Neuronal stem cell (in vitro differentiated cells): ENCODE data around the gene GYPB.
"Not testable (repeated sequence)": the region's sequence is repeated elsewhere in the genome, so short reads cannot be mapped to it uniquely, and the experiment has no call there.

Experiments used
- DNase-seq: peaks from one replicate; pipeline ENCODE4 v3.0.0-alpha.2; 2013; ENCODE audit warnings: low spot score
- H2AFZ ChIP-seq: one replicate; pipeline ENCODE4 v1.6.1; 2013; ENCODE audit warnings: mild to moderate bottlenecking, low read length, inconsistent platforms
- H2AK5ac ChIP-seq: 2 replicates; pipeline ENCODE4 v1.6.1; 2013; ENCODE audit warnings: low read depth, mild to moderate bottlenecking, inconsistent platforms, low read length, moderate library complexity, mixed read lengths
- H2BK120ac ChIP-seq: 2 replicates; pipeline ENCODE4 v1.6.1; 2013; ENCODE audit warnings: low read depth, mild to moderate bottlenecking, inconsistent platforms, low read length, moderate library complexity, mixed read lengths
- H2BK12ac ChIP-seq: one replicate; pipeline ENCODE4 v1.6.1; 2013; ENCODE audit warnings: low read length, inconsistent platforms
- H2BK15ac ChIP-seq: 2 replicates; pipeline ENCODE4 v1.6.1; 2013; ENCODE audit warnings: mild to moderate bottlenecking, low read length, inconsistent platforms, mixed read lengths
- H2BK5ac ChIP-seq: one replicate; pipeline ENCODE4 v1.6.1; 2013; ENCODE audit warnings: inconsistent platforms, mild to moderate bottlenecking, low read length, moderate library complexity
- H3K14ac ChIP-seq: one replicate; pipeline ENCODE4 v1.6.1; 2013; ENCODE audit warnings: low read length, inconsistent platforms
- H3K18ac ChIP-seq: 2 replicates; pipeline ENCODE4 v1.6.1; 2013; ENCODE audit warnings: low read length, inconsistent platforms
- H3K23ac ChIP-seq: 2 replicates; pipeline ENCODE4 v1.6.1; 2013; ENCODE audit warnings: low read depth, mild to moderate bottlenecking, mixed read lengths, low read length, inconsistent platforms; ENCODE audit not compliant: poor library complexity
- H3K27ac ChIP-seq: replicated peaks from 3 replicates; pipeline ENCODE4 v1.5.1; 2013; ENCODE audit warnings: low read length, inconsistent platforms
- H3K27me3 ChIP-seq, 3 experiments: 2 replicates each; pipeline ENCODE4 v1.6.1; 2013; ENCODE audit warnings: low read length in 3 of 3, mild to moderate bottlenecking in 2 of 3, inconsistent platforms in 1 of 3, low read depth in 1 of 3, mixed read lengths in 1 of 3, moderate library complexity in 1 of 3; ENCODE audit not compliant: control insufficient read depth in 3 of 3, insufficient read depth in 3 of 3
- H3K36me3 ChIP-seq, 2 donors: replicated peaks in 1 of 2; 2 replicates each; pipeline ENCODE4 v1.6.1; 2013; ENCODE audit warnings: low read length in 2 of 2; ENCODE audit not compliant: control insufficient read depth in 2 of 2, insufficient read depth in 2 of 2
- H3K4ac ChIP-seq: 2 replicates; pipeline ENCODE4 v1.6.1; 2013; ENCODE audit warnings: inconsistent platforms, mild to moderate bottlenecking, low read length, moderate library complexity
- H3K4me1 ChIP-seq, 2 donors: 1 replicate in 1 of 2; 2 replicates in 1 of 2; pipeline ENCODE4 v1.6.1; 2013; ENCODE audit warnings: low read length in 2 of 2, low read depth in 1 of 2; ENCODE audit not compliant: control insufficient read depth in 2 of 2, insufficient read depth in 1 of 2
- H3K4me2 ChIP-seq: one replicate; pipeline ENCODE4 v1.6.1; 2013; ENCODE audit warnings: mild to moderate bottlenecking, low read length, inconsistent platforms; ENCODE audit not compliant: insufficient read depth, poor library complexity, severe bottlenecking
- H3K4me3 ChIP-seq, 2 donors: 2 replicates each; pipeline ENCODE4 v1.5.1; 2013; ENCODE audit warnings: low read length in 2 of 2, mild to moderate bottlenecking in 2 of 2, inconsistent platforms in 1 of 2, moderate library complexity in 1 of 2
- H3K79me1 ChIP-seq: one replicate; pipeline ENCODE4 v1.6.1; 2013; ENCODE audit warnings: low read depth, mild to moderate bottlenecking, inconsistent platforms, low read length, moderate library complexity
- H3K9ac ChIP-seq: one replicate; pipeline ENCODE4 v1.6.1; 2013; ENCODE audit warnings: mild to moderate bottlenecking, low read depth, low read length, inconsistent platforms; ENCODE audit not compliant: poor library complexity
- H3K9me3 ChIP-seq, 2 donors: replicated peaks in 1 of 2; 2 replicates each; pipeline versions ENCODE3 to v1.6.1; 2013; ENCODE audit warnings: low read length in 2 of 2, mild to moderate bottlenecking in 2 of 2, inconsistent platforms in 1 of 2, low read depth in 1 of 2, mixed read lengths in 1 of 2, moderate library complexity in 1 of 2; ENCODE audit not compliant: control insufficient read depth in 2 of 2, insufficient read depth in 1 of 2
- H4K8ac ChIP-seq: one replicate; pipeline ENCODE4 v1.6.1; 2013; ENCODE audit warnings: low read depth, mild to moderate bottlenecking, inconsistent platforms, low read length, moderate library complexity
- H4K91ac ChIP-seq: one replicate; pipeline ENCODE4 v1.6.1; 2013; ENCODE audit warnings: low read length, low read depth, mild to moderate bottlenecking, inconsistent platforms; ENCODE audit not compliant: poor library complexity
- WGBS, 2 donors: extraction: QIAGEN DNeasy Blood & Tissue Kit; methylation state at CpG; one replicate each; pipeline ENCODE4 v1.1.7; 2013; ENCODE audit warnings: missing lambda C conversion rate in 2 of 2, mixed read lengths in 1 of 2; ENCODE audit not compliant: insufficient read length in 2 of 2, insufficient replicate concordance in 1 of 2; ENCODE audit errors: extremely low coverage in 2 of 2; 5-methylcytosine and 5-hydroxymethylcytosine counted together

GYPB gene

GRCh38 chr4:143986180-143986579, 33.0 kb downstream of the GYPB start:
- Histone ChIP-seq H3K4me1 (no peaks in the 10 kb centered on the region), H2BK120ac (no peak overlapping the region), H2BK15ac (no peak overlapping the region), H2AFZ (peak overlapping the region; percentile 53), H2BK5ac (no peak overlapping the region), H3K27ac (no peak overlapping the region), H3K9ac (no peak overlapping the region), H3K4me3 (no peak overlapping the region), H2BK12ac (no peak overlapping the region), H3K18ac (no peak overlapping the region), H4K8ac (no peak overlapping the region), H3K9me3 (no peaks in the 10 kb centered on the region), H3K23ac (no peak overlapping the region), H2AK5ac (no peak overlapping the region), H3K4me2 (no peak overlapping the region), H4K91ac (no peak overlapping the region), H3K27me3 (no peaks in the 10 kb centered on the region), H3K79me1 (no peaks in the 10 kb centered on the region), H3K36me3 (no peaks in the 10 kb centered on the region), H3K4ac (no peak overlapping the region), H3K14ac (no peak overlapping the region)
- DNase-seq = peak; percentile 14
- WGBS, 2 donors = no CpG with 5 or more reads among the region's 1 CpG

GRCh38 chr4:143980776-143981175, 38.4 kb downstream of the GYPB start:
- H3K23ac ChIP-seq, H2BK5ac ChIP-seq, H3K4ac ChIP-seq, H3K9me3 ChIP-seq, H3K36me3 ChIP-seq, H2AFZ ChIP-seq, H2AK5ac ChIP-seq, H2BK15ac ChIP-seq, H4K91ac ChIP-seq, H3K18ac ChIP-seq, H2BK120ac ChIP-seq, H3K27ac ChIP-seq, H3K4me2 ChIP-seq, H3K27me3 ChIP-seq, H3K14ac ChIP-seq, DNase-seq, H3K4me3 ChIP-seq, H3K9ac ChIP-seq, H2BK12ac ChIP-seq, H4K8ac ChIP-seq, H3K79me1 ChIP-seq, H3K4me1 ChIP-seq: not testable (repeated sequence)
- no CpG with 5 or more reads among the region's 4 CpGs for WGBS, 2 donors

GRCh38 chr4:143975527-143975926, 43.7 kb downstream of the GYPB start:
- H3K36me3 ChIP-seq, H3K18ac ChIP-seq, H3K4ac ChIP-seq, H3K4me2 ChIP-seq, H3K9ac ChIP-seq, H3K4me1 ChIP-seq, H2AFZ ChIP-seq, H3K79me1 ChIP-seq, H2BK120ac ChIP-seq, H2AK5ac ChIP-seq, H3K27me3 ChIP-seq, H4K91ac ChIP-seq, H3K9me3 ChIP-seq, H4K8ac ChIP-seq, H3K4me3 ChIP-seq, H2BK15ac ChIP-seq, H2BK5ac ChIP-seq, DNase-seq, H3K27ac ChIP-seq, H2BK12ac ChIP-seq, H3K14ac ChIP-seq, H3K23ac ChIP-seq: not testable (repeated sequence)

GRCh38 chr4:143974021-143974420, 45.2 kb downstream of the GYPB start:
- not testable (repeated sequence) for H2BK5ac ChIP-seq, H3K36me3 ChIP-seq, DNase-seq, H4K91ac ChIP-seq, H3K23ac ChIP-seq, H2BK12ac ChIP-seq, H2BK120ac ChIP-seq, H2AFZ ChIP-seq, H3K4ac ChIP-seq, H2BK15ac ChIP-seq, H4K8ac ChIP-seq, H3K4me2 ChIP-seq, H3K9ac ChIP-seq, H3K14ac ChIP-seq, H3K27me3 ChIP-seq, H3K9me3 ChIP-seq, H3K18ac ChIP-seq, H3K27ac ChIP-seq, H3K4me1 ChIP-seq, H3K4me3 ChIP-seq, H2AK5ac ChIP-seq, H3K79me1 ChIP-seq
- no CpG with 5 or more reads among the region's 4 CpGs for WGBS, 2 donors
